Transverse colon (tissue), 4 donors: ENCODE data around the gene GSK3B. TPM values are rescaled to one million over a fixed set of nuclear protein-coding genes. Genes with fewer than 3 reads are reported as not detected.

Source experiments
- DNase-seq: peaks from one replicate; pipeline ENCODE4 v3.0.0-alpha.2; 2019
- H3K27ac ChIP-seq, 4 donors: fragments of 200-600 bp; sonication (generic); 2 replicates each; pipeline ENCODE4 v1.5.1; 2016 to 2018; ENCODE audit warnings: inconsistent platforms in 4 of 4
- H3K27me3 ChIP-seq: fragments of 200-600 bp; sonication (generic); 2 replicates; pipeline ENCODE4 v1.5.1; 2017; ENCODE audit warnings: inconsistent platforms
- H3K36me3 ChIP-seq, 4 donors: fragments of 200-600 bp; sonication (generic); 2 replicates each; pipeline ENCODE4 v1.5.1; 2017 to 2019; ENCODE audit warnings: inconsistent platforms in 4 of 4
- H3K4me1 ChIP-seq, 4 donors: fragments of 200-600 bp; sonication (generic); 2 replicates each; pipeline ENCODE4 v1.5.1; 2017 to 2020; ENCODE audit warnings: inconsistent platforms in 4 of 4
- H3K4me3 ChIP-seq, 4 donors: fragments of 200-600 bp; sonication (generic); 1 replicate in 1 of 4; 2 replicates in 3 of 4; pipeline versions ENCODE4 v1.5.1 to v1.6.1; 2017 to 2019; ENCODE audit warnings: inconsistent platforms in 4 of 4
- H3K9me3 ChIP-seq, 2 donors: fragments of 200-600 bp; sonication (generic); 2 replicates each; pipeline ENCODE4 v1.5.1; 2017 to 2019; ENCODE audit warnings: inconsistent platforms in 2 of 2
- CTCF ChIP-seq, 5 experiments: fragments of 200-600 bp in 3 of 5; fragments of 450-650 bp in 2 of 5; sonication (generic) in 3 of 5; IDR thresholded peaks; 1 replicate in 2 of 5; 2 replicates in 3 of 5; pipeline ENCODE4 v1.5.1; 2016 to 2017; ENCODE audit warnings: antibody characterized with exemption in 5 of 5, inconsistent platforms in 3 of 5, mild to moderate bottlenecking in 2 of 5, moderate library complexity in 1 of 5
- EP300 ChIP-seq: sonication (generic); formaldehyde crosslinking; IDR thresholded peaks from one replicate; pipeline ENCODE4 v1.6.1; 2017; ENCODE audit warnings: antibody characterized with exemption, low read depth
- POLR2A ChIP-seq: fragments of 450-650 bp; IDR thresholded peaks from one replicate; pipeline ENCODE4 v1.6.1; 2016; ENCODE audit warnings: antibody characterized with exemption, mild to moderate bottlenecking, moderate library complexity
- POLR2AphosphoS5 ChIP-seq, 3 donors: sonication (generic); formaldehyde crosslinking; IDR thresholded peaks; one replicate each; pipeline ENCODE4 v1.6.1; 2016; ENCODE audit warnings: antibody characterized with exemption in 3 of 3
- WGBS, 2 donors: methylation state at CpG; one replicate each; pipeline ENCODE4 v1.1.5; 2018; ENCODE audit warnings: low coverage in 1 of 2; 5-methylcytosine and 5-hydroxymethylcytosine counted together
- in situ Hi-C, 4 donors: fragments of 200-750 bp; cut with MboI; loops; one replicate each; pipeline versions ENCODE4 v1.15.0 to v1.15.1; 2017; ENCODE audit warnings: low sequenced_read_pairs in 3 of 4, low pct_ligation_motif_present in 1 of 4, low pct_unique_long_range_greater_than_20kb in 1 of 4
- intact Hi-C: fragments of 100-400 bp; cut with DNase I; formaldehyde crosslinking; loops from one replicate; pipeline ENCODE4 v1.15.1; 2023; ENCODE audit warnings: low total_unique reads
- total RNA-seq, 4 donors: library from RNA; depleted of rRNA; stranded (reverse); fragments of >200 nt; gene quantifications; one replicate each; pipeline ENCODE4 v1.1.0, GENCODE V29; 2016

Gene GSK3B
- total RNA-seq, 4 donors from 2014 or later = 14.7 to 35.9 (median 24.2) TPM

DNA sequence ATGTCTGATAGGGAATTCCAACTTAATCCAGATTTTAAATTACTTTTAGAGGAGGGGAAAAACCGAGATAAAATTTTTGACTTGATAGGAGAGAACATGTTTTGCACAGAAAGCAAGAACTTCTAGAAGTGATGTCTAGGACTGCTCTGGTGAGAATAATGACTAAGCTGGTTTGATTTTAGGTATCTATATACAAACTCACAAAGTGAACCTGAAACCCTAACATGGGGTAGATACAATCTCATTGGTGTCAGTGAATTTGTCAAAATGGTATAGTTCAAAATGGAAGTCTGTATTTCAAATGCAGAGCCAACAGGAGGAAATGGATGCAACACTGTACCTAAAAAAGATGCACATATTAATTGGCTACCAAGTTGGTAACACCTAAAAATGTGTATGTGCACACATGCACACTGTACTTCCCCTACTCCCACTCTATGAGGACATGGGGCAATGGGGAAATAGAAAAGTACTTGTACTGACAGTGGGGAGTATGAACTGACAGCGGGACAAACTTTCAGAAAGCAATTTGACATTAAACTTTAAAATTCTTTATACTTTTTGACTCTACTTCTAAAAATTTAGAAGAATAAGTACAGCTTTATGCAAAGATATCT, 259.4 kb downstream of the GSK3B start:
- no peaks in the 10 kb centered on the region for H3K9me3 ChIP-seq
- intact Hi-C loops = no loop called here
- no peaks in the 10 kb centered on the region for H3K36me3 ChIP-seq
- in situ Hi-C loops = no loop called here
- H3K27me3 ChIP-seq = no peaks in the 10 kb centered on the region
- no peak overlapping the region for H3K27ac ChIP-seq
- H3K4me1 ChIP-seq = peaks cover 0 to 3% (median 0%) of the 10 kb centered on the region in 4 donors
- no peak overlapping the region for H3K4me3 ChIP-seq
- TF ChIP-seq EP300 (no peak), POLR2A (no peak), POLR2AphosphoS5 (IDR thresholded peaks at IDR 0.05) (no peak), CTCF (IDR thresholded peaks at IDR 0.05) (no peak)
- no peak for DNase-seq
- 80 to 95% methylated on average over 2 of the region's 2 CpGs for WGBS, 2 donors

GRCh38 chr3:119831941-119832371, 262.3 kb downstream of the GSK3B start:
- H3K27me3 ChIP-seq = no peaks in the 10 kb centered on the region
- H3K4me3 ChIP-seq = no peak overlapping the region
- no peaks in the 10 kb centered on the region for H3K9me3 ChIP-seq
- no peaks in the 10 kb centered on the region for H3K36me3 ChIP-seq
- in situ Hi-C loops = no loop called here
- H3K4me1 ChIP-seq = peaks cover 0 to 3% (median 0%) of the 10 kb centered on the region in 4 donors
- H3K27ac ChIP-seq = no peak overlapping the region
- no peak for DNase-seq
- intact Hi-C loops = no loop called here
- TF ChIP-seq POLR2A (no peak), EP300 (no peak), CTCF (IDR thresholded peaks at IDR 0.05) (no peak), POLR2AphosphoS5 (IDR thresholded peaks at IDR 0.05) (no peak)
- WGBS, 2 donors = 80 to 89% methylated on average over 1 of the region's 1 CpG

DNA sequence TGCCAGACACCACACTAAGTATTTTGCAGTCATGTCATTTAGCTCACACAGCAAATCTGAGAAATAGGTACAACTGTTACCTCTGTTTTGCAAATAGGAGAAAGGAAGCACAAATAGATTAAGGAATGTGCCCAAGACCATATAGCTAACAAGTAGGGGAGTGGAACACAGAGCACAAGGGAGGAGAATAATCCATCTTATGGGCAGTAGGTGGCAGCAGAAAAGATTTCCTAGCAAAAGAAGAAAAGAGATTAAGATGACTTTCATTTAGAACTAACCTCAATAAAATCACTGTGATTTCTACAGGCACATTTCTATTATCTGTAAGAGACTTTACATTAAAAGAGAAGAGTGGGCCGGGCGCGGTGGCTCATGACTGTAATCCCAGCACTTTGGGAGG, 263.2 kb downstream of the GSK3B start:
- in situ Hi-C loops (no loop called here), intact Hi-C loops (no loop called here)
- TF ChIP-seq POLR2AphosphoS5 (IDR thresholded peaks at IDR 0.05) (no peak), POLR2A (no peak), CTCF (IDR thresholded peaks at IDR 0.05) (no peak), EP300 (no peak)
- no peak overlapping the region for H3K4me3 ChIP-seq
- 94 to 95% methylated on average over 3 of the region's 3 CpGs for WGBS, 2 donors
- DNase-seq = no peak
- no peaks in the 10 kb centered on the region for H3K9me3 ChIP-seq
- H3K27me3 ChIP-seq = no peaks in the 10 kb centered on the region
- H3K27ac ChIP-seq = no peak overlapping the region
- H3K4me1 ChIP-seq = peaks cover 0 to 3% (median 0%) of the 10 kb centered on the region in 4 donors
- peaks cover 0 to 3% (median 0%) of the 10 kb centered on the region in 4 donors for H3K36me3 ChIP-seq

DNA sequence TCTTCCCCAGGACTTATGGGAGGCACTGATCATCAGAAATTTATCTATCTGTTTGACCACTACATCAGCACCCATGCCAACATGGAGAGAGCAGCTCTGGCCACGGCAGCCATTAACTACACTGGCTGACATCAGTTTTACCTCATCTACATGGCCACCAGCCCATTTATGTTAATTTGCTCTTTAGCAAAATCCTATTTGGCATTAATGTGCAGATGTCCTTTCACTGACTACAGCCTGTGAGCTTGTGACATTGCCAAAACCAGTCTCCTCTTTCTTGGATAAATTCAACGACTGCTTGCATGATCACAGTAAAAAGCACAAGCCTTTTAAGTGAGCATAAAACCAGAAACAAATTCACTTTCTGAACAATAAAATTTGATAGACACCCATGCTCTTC, 264.8 kb downstream of the GSK3B start:
- WGBS, 2 donors = 81% methylated on average over 2 of the region's 2 CpGs; no CpG with 5 or more reads in 1 of the 2 donors
- Histone ChIP-seq H3K4me1 (peaks cover 0 to 3% (median 0%) of the 10 kb centered on the region in 4 donors), H3K27ac (no peak overlapping the region)

More for the DNA sequence above, 264.8 kb downstream of the GSK3B start:
- Histone ChIP-seq H3K27me3 (no peaks in the 10 kb centered on the region), H3K9me3 (no peaks in the 10 kb centered on the region), H3K4me3 (no peak overlapping the region), H3K36me3 (peaks cover 0 to 3% (median 0%) of the 10 kb centered on the region in 4 donors)
- in situ Hi-C loops = no loop called here
- intact Hi-C loops = no loop called here
- no peak for DNase-seq
- no peak for TF ChIP-seq CTCF (IDR thresholded peaks at IDR 0.05)
- no peak for TF ChIP-seq EP300
- TF ChIP-seq POLR2AphosphoS5 (IDR thresholded peaks at IDR 0.05) = no peak
- TF ChIP-seq POLR2A = no peak
